ENCODE results near the gene RHOV. TPM values are rescaled to one million over a fixed set of nuclear protein-coding genes. Genes with fewer than 3 reads are reported as not detected.
"Not testable (repeated sequence)": the region's sequence is repeated elsewhere in the genome, so short reads cannot be mapped to it uniquely, and the experiment has no call there.

Gene RHOV
- total RNA-seq, 3 donors from 2014 or later, result 0.35 to 0.53 (median 0.49) TPM

- H3K4me1 Mint-ChIP-seq (ENCODE audit: low read depth), result peaks cover 20% of the 10 kb centered on the region
- DNase-seq, result peak; percentile 34
- peaks cover 4% of the 10 kb centered on the region for H3K27me3 Mint-ChIP-seq (ENCODE audit: low read depth)
- no peaks in the 10 kb centered on the region for H3K9me3 Mint-ChIP-seq
- H3K36me3 Mint-ChIP-seq (ENCODE audit: insufficient read depth), result no peaks in the 10 kb centered on the region
- no peak for ATAC-seq
- no peak overlapping the region for H3K4me3 Mint-ChIP-seq
These were observed 2.1 kb downstream of the RHOV start for GRCh38 chr15:40871749-40872617.

GRCh38 chr15:40870716-40871115, 3.3 kb downstream of the RHOV start:
- Mint-ChIP-seq H3K9me3 (no peaks in the 10 kb centered on the region), H3K4me1 (ENCODE audit: low read depth) (peaks cover 20% of the 10 kb centered on the region), H3K4me3 (no peak overlapping the region), H3K36me3 (ENCODE audit: insufficient read depth) (no peaks in the 10 kb centered on the region), H3K27me3 (ENCODE audit: low read depth) (peaks cover 2% of the 10 kb centered on the region)
- ATAC-seq (no peak), DNase-seq (no peak)

- H3K9me3 Mint-ChIP-seq, result no peaks in the 10 kb centered on the region
- H3K4me3 Mint-ChIP-seq, result no peak overlapping the region
- H3K36me3 Mint-ChIP-seq (ENCODE audit: insufficient read depth), result no peaks in the 10 kb centered on the region
- no peak for DNase-seq
- H3K4me1 Mint-ChIP-seq (ENCODE audit: low read depth), result peaks cover 20% of the 10 kb centered on the region
- peaks cover 2% of the 10 kb centered on the region for H3K27me3 Mint-ChIP-seq (ENCODE audit: low read depth)
- no peak for ATAC-seq
These were observed 4.3 kb downstream of the RHOV start for GRCh38 chr15:40869686-40870085.

- DNase-seq (no peak), ATAC-seq (no peak)
- Mint-ChIP-seq H3K4me3 (no peak overlapping the region), H3K27me3 (ENCODE audit: low read depth) (no peaks in the 10 kb centered on the region), H3K4me1 (ENCODE audit: low read depth) (peaks cover 9% of the 10 kb centered on the region), H3K9me3 (no peaks in the 10 kb centered on the region), H3K36me3 (ENCODE audit: insufficient read depth) (no peaks in the 10 kb centered on the region)
These were observed 6.8 kb downstream of the RHOV start for GRCh38 chr15:40867199-40867598.

- H3K4me1 Mint-ChIP-seq (ENCODE audit: low read depth), result peaks cover 7% of the 10 kb centered on the region
- no peaks in the 10 kb centered on the region for H3K36me3 Mint-ChIP-seq (ENCODE audit: insufficient read depth)
- H3K4me3 Mint-ChIP-seq, result no peak overlapping the region
- no peaks in the 10 kb centered on the region for H3K27me3 Mint-ChIP-seq (ENCODE audit: low read depth)
- ATAC-seq (no peak), DNase-seq (no peak)
- H3K9me3 Mint-ChIP-seq, result no peaks in the 10 kb centered on the region
These were observed 10.3 kb downstream of the RHOV start for GRCh38 chr15:40863660-40864270.

- not testable (repeated sequence) for DNase-seq; H3K4me3 Mint-ChIP-seq; H3K36me3 Mint-ChIP-seq (ENCODE audit: insufficient read depth); H3K9me3 Mint-ChIP-seq; H3K27me3 Mint-ChIP-seq (ENCODE audit: low read depth); H3K4me1 Mint-ChIP-seq (ENCODE audit: low read depth); ATAC-seq
These were observed 12.9 kb downstream of the RHOV start for GRCh38 chr15:40861147-40861546.

- Mint-ChIP-seq H3K36me3 (ENCODE audit: insufficient read depth) (peaks cover 2% of the 10 kb centered on the region), H3K9me3 (no peaks in the 10 kb centered on the region), H3K27me3 (ENCODE audit: low read depth) (peaks cover 1% of the 10 kb centered on the region), H3K4me3 (no peak overlapping the region), H3K4me1 (ENCODE audit: low read depth) (peaks cover 9% of the 10 kb centered on the region)
- DNase-seq, result peak; percentile 81
- peak; percentile 81 to 84 for ATAC-seq
These were observed 14.7 kb downstream of the RHOV start for GRCh38 chr15:40859206-40859851.

- H3K27me3 Mint-ChIP-seq (ENCODE audit: low read depth), result peaks cover 1% of the 10 kb centered on the region
- H3K4me1 Mint-ChIP-seq (ENCODE audit: low read depth), result peaks cover 9% of the 10 kb centered on the region
- no peaks in the 10 kb centered on the region for H3K9me3 Mint-ChIP-seq
- DNase-seq (no peak), ATAC-seq (no peak)
- H3K4me3 Mint-ChIP-seq, result no peak overlapping the region
- peaks cover 2% of the 10 kb centered on the region for H3K36me3 Mint-ChIP-seq (ENCODE audit: insufficient read depth)
These were observed 15.3 kb downstream of the RHOV start for GRCh38 chr15:40858706-40859105.

- peak; percentile 89 for ATAC-seq
- H3K4me1 Mint-ChIP-seq (ENCODE audit: low read depth), result peaks cover 9% of the 10 kb centered on the region
- H3K9me3 Mint-ChIP-seq, result no peaks in the 10 kb centered on the region
- peaks cover 1% of the 10 kb centered on the region for H3K27me3 Mint-ChIP-seq (ENCODE audit: low read depth)
- H3K4me3 Mint-ChIP-seq, result no peak overlapping the region
- peak; percentile 77 for DNase-seq
- H3K36me3 Mint-ChIP-seq (ENCODE audit: insufficient read depth), result peaks cover 2% of the 10 kb centered on the region
These were observed 16.3 kb downstream of the RHOV start for GRCh38 chr15:40857601-40858341.

GRCh38 chr15:40856746-40857145, 17.3 kb downstream of the RHOV start:
- Mint-ChIP-seq H3K9me3 (no peaks in the 10 kb centered on the region), H3K4me3 (no peak overlapping the region), H3K4me1 (ENCODE audit: low read depth) (peaks cover 9% of the 10 kb centered on the region), H3K27me3 (ENCODE audit: low read depth) (peaks cover 1% of the 10 kb centered on the region), H3K36me3 (ENCODE audit: insufficient read depth) (peaks cover 2% of the 10 kb centered on the region)
- ATAC-seq (no peak), DNase-seq (no peak)

- no peak for ATAC-seq
- no peaks in the 10 kb centered on the region for H3K9me3 Mint-ChIP-seq
- peaks cover 9% of the 10 kb centered on the region for H3K4me1 Mint-ChIP-seq (ENCODE audit: low read depth)
These were observed 18.3 kb downstream of the RHOV start for GRCh38 chr15:40855706-40856234.

GRCh38 chr15:40854161-40854560, 19.9 kb downstream of the RHOV start:
- H3K4me1 Mint-ChIP-seq (ENCODE audit: low read depth), result peaks cover 4% of the 10 kb centered on the region
- H3K27me3 Mint-ChIP-seq (ENCODE audit: low read depth), result peaks cover 1% of the 10 kb centered on the region
- H3K36me3 Mint-ChIP-seq (ENCODE audit: insufficient read depth), result peaks cover 2% of the 10 kb centered on the region
- no peak for DNase-seq
- no peaks in the 10 kb centered on the region for H3K9me3 Mint-ChIP-seq
- no peak for ATAC-seq
- H3K4me3 Mint-ChIP-seq, result no peak overlapping the region

More at GRCh38 chr15:40855706-40856234, 18.3 kb downstream of the RHOV start:
- Mint-ChIP-seq H3K4me3 (no peak overlapping the region), H3K36me3 (ENCODE audit: insufficient read depth) (peaks cover 2% of the 10 kb centered on the region), H3K27me3 (ENCODE audit: low read depth) (peaks cover 1% of the 10 kb centered on the region)
- DNase-seq, result no peak

GRCh38 chr15:40853241-40853890, 20.7 kb downstream of the RHOV start:
- ATAC-seq (no peak), DNase-seq (no peak)
- Mint-ChIP-seq H3K36me3 (ENCODE audit: insufficient read depth) (peaks cover 2% of the 10 kb centered on the region), H3K27me3 (ENCODE audit: low read depth) (no peaks in the 10 kb centered on the region), H3K4me3 (no peak overlapping the region), H3K4me1 (ENCODE audit: low read depth) (peaks cover 2% of the 10 kb centered on the region), H3K9me3 (no peaks in the 10 kb centered on the region)
